WERI-Rb-1 (cell line): ENCODE results near the gene ARF4.
"Not testable (repeated sequence)": the region's sequence is repeated elsewhere in the genome, so short reads cannot be mapped to it uniquely, and the experiment has no call there.

Experiments used
- DNase-seq: peaks from one replicate; pipeline ENCODE4 v3.0.0-alpha.2; 2020
- H3K27ac ChIP-seq: fragments of 250-450 bp; sonication (Bioruptor Pico); 2 replicates; pipeline ENCODE4 v1.5.1; 2020; ENCODE audit warnings: mild to moderate bottlenecking, moderate library complexity
- H3K27me3 ChIP-seq: fragments of 250-450 bp; sonication (Bioruptor Pico); 2 replicates; pipeline ENCODE4 v1.5.1; 2021; ENCODE audit warnings: mild to moderate bottlenecking, low read depth, moderate library complexity; ENCODE audit not compliant: insufficient read depth, severe bottlenecking
- H3K36me3 ChIP-seq: fragments of 250-450 bp; sonication (Bioruptor Pico); 2 replicates; pipeline ENCODE4 v1.5.1; 2020; ENCODE audit warnings: mild to moderate bottlenecking, moderate library complexity
- H3K4me3 ChIP-seq: 2 replicates; pipeline ENCODE4 v1.5.1; 2011; ENCODE audit warnings: low read depth, mild to moderate bottlenecking, control low read depth, low read length
- H3K9me3 ChIP-seq: fragments of 250-450 bp; sonication (Bioruptor Pico); 2 replicates; pipeline ENCODE4 v1.5.1; 2021; ENCODE audit warnings: mild to moderate bottlenecking, moderate library complexity; ENCODE audit not compliant: severe bottlenecking
- TF ChIP-seq, protein P1 (sequence below): IDR thresholded peaks from 2 replicates; pipeline ENCODE4 v1.5.1; 2011; ENCODE audit warnings: low read depth, mild to moderate bottlenecking, control low read depth, inconsistent platforms, low read length

Gene ARF4

DNA sequence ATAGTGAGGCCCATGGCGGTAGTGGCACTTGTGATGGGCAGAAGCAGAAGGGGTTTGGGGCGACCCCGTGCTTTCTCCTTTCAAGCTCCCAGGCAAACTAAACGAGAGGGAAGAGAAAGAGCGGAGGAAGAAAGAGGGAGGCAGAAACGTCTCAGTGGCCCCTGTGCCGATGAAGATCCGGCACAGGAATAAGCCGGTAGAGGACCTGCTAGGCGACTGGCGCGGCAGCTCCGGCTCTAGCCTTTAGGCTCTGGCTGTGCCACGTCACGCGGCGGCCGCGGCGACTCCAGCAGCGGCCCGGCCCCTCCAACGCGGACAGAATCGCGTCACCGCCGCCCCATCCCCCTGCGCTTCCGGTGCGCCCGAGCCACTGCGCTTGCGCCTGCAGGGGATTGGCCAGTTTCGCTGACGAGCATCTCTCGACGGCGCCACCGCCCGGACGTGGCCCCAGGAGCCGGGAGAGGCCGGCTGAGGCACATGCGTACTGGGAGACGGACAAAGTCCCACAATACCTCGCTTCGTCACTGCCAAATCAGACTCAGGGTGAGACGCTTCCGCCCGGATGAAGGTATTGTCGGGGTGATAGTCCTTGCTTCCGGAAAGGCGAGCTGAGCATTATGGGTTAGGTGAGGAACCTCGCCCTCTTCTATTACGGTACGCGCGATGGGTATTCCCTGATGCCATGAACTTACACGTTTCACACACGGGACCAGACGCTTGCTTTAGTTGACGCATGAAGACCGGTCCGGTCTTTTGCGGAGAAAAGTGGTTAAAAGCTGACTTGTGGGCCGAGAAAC is at the start of gene ARF4:
Gene ARF4, minus strand, starts transcription at position 218 of the 797 bp plus-strand sequence. Its CDS starts 204 bp downstream, at position 14.
- DNase-seq = peak; percentile 99
- Histone ChIP-seq H3K27me3 (no peaks in the 10 kb centered on the region), H3K4me3 (peak within 1 kb of the TSS; percentile 88), H3K36me3 (peaks cover 20% of the 10 kb centered on the region), H3K27ac (peak within 1 kb of the TSS; percentile 90), H3K9me3 (no peaks in the 10 kb centered on the region)
- TF ChIP-seq, protein P1, sequence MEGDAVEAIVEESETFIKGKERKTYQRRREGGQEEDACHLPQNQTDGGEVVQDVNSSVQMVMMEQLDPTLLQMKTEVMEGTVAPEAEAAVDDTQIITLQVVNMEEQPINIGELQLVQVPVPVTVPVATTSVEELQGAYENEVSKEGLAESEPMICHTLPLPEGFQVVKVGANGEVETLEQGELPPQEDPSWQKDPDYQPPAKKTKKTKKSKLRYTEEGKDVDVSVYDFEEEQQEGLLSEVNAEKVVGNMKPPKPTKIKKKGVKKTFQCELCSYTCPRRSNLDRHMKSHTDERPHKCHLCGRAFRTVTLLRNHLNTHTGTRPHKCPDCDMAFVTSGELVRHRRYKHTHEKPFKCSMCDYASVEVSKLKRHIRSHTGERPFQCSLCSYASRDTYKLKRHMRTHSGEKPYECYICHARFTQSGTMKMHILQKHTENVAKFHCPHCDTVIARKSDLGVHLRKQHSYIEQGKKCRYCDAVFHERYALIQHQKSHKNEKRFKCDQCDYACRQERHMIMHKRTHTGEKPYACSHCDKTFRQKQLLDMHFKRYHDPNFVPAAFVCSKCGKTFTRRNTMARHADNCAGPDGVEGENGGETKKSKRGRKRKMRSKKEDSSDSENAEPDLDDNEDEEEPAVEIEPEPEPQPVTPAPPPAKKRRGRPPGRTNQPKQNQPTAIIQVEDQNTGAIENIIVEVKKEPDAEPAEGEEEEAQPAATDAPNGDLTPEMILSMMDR = no peak

DNA sequence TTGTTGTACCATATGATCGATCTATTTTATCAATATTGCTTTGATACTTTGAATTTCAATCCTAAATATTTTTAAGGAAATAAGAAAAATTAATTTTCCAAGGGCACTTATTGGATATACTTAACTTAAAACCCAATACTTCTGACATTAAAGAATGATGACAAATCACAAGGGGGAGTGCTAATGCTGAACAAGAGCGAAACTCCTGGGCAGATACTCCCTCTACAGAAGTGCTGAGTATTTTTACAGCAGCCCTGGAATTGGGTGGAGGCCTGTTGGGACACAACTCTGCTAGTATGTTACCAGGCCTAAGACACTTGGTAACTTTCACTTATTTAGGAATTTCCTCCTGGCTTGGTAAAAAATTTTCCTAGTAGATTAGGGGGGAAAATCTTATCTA is 49.6 kb upstream of the ARF4 start:
- Histone ChIP-seq H3K27me3 (no peaks in the 10 kb centered on the region), H3K27ac (no peak overlapping the region)
- DNase-seq = no peak

DNA sequence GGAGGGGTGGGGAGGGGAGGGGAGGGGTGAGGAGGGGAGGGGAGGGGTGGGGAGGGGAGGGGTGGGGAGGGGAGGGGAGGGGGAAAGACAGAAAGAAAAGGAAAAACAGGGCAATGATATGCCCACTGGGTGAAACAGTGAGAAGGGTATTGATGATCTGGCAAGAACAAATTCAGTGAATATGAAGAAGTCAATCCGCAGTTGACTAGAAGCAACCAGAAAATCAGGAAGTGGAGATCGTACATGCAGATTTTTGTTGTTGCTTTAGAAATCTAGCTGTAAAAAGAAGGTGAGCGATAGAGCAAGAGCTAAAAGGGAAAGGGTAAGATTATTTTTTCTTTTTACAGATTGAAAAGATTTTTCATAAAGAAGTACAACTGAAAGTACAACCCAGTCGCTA is 47.6 kb upstream of the ARF4 start:
- Histone ChIP-seq H3K27me3 (no peaks in the 10 kb centered on the region), H3K4me3 (no peak overlapping the region), H3K27ac (no peak overlapping the region), H3K36me3 (peaks cover 31% of the 10 kb centered on the region), H3K9me3 (peaks cover 4% of the 10 kb centered on the region)
- DNase-seq = no peak
- TF ChIP-seq, protein P1 = no peak

More for the DNA sequence above, 49.6 kb upstream of the ARF4 start:
- H3K4me3 ChIP-seq = no peak overlapping the region
- peaks cover 24% of the 10 kb centered on the region for H3K36me3 ChIP-seq
- peaks cover 4% of the 10 kb centered on the region for H3K9me3 ChIP-seq
- TF ChIP-seq, protein P1 = no peak

DNA sequence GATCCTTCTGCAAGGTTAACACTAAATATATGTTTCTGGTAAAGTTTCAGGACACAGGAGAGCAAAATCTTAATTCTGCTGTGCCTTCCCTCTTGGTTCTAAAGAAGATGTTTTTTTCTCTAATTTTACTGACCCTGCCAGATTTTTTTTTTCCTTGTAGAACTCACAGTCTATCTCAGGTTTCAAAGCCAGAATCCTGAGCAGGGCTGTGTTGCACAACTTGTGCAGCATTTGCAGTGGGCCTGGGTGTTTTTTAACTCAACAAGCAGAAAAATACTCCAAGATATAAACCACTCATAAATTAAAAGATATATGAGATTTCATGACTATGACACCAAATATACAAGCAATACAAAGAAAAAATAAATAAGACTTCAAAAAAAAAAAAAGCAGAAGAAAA is 40.2 kb upstream of the ARF4 start:
- no peak for DNase-seq
- peaks cover 34% of the 10 kb centered on the region for H3K36me3 ChIP-seq
- H3K27me3 ChIP-seq = no peaks in the 10 kb centered on the region
- TF ChIP-seq, protein P1 = no peak
- H3K4me3 ChIP-seq = no peak overlapping the region
- H3K27ac ChIP-seq = no peak overlapping the region
- H3K9me3 ChIP-seq = no peaks in the 10 kb centered on the region

DNA sequence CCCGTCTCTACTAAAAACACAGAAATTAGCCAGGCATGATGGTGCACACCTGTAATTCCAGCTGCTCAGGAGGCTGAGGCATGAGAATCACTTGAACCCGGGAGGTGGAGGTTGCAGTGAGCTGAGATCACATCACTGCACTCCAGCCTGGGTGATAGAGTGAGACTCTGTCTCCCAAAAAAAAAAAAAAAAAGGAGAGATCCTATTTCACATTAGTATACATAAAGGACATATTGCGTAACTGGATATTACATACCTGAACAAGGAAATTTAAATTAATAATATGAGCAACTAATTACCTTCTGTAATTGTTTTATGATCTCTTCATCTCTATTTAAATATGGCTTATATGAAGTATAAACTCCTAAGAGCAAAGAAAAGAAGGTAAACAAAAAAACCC is 37.1 kb upstream of the ARF4 start:
- DNase-seq, H3K9me3 ChIP-seq, H3K4me3 ChIP-seq, H3K27ac ChIP-seq, H3K27me3 ChIP-seq: not testable (repeated sequence)
- peaks cover 38% of the 10 kb centered on the region for H3K36me3 ChIP-seq

DNA sequence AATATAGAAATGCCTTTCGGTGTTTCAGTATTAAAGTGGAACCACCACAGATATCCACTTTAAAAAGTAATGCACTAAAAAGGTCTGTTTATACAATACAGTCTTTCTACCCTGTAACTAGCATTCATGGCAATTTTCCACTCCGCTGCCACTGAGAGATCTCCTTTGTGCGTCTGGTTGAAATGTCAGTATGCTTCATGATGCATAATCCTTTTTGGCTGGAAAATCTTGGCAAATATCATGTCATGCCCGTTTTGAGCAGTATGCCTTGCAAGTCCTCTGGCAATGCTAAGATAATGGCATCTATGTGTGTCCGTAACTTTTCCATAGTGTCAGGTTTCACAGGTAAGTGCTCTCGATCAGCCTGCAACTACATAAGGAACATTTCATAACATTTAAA is 30.8 kb upstream of the ARF4 start:
- no peaks in the 10 kb centered on the region for H3K27me3 ChIP-seq
- H3K4me3 ChIP-seq = no peak overlapping the region
- no peak for DNase-seq
- peaks cover 54% of the 10 kb centered on the region for H3K36me3 ChIP-seq
- no peaks in the 10 kb centered on the region for H3K9me3 ChIP-seq
- TF ChIP-seq, protein P1 = no peak
- H3K27ac ChIP-seq = no peak overlapping the region
